GM10266 (cell line): ENCODE results near the gene SUSD3.

Experiments used
- DNase-seq: peaks from one replicate; pipeline ENCODE4 v3.0.0; 2012; ENCODE audit errors: extremely low spot score
- TF ChIP-seq, protein P1 (sequence below): IDR thresholded peaks from 2 replicates; pipeline ENCODE4 v1.5.1; 2012; ENCODE audit warnings: mild to moderate bottlenecking, low read depth; ENCODE audit not compliant: control insufficient read depth, insufficient read depth; ENCODE audit errors: missing control alignments

The SUSD3 gene

DNA sequence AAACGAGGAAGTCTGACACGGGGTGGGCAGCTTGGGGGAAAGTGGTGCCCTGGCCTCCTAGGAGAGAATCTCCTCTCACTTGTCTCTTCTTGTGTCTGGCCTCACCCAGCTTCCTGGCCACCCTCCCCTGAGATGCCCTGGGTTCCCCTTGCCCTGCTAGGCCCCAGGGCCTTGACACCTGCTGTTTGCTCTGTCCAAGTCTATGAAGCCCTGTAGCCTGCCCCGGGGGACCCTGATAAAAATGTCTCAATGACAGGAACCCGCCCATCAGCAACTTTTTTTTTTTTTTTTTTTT, 35.0 kb upstream of the SUSD3 start:
- TF ChIP-seq, protein P1, sequence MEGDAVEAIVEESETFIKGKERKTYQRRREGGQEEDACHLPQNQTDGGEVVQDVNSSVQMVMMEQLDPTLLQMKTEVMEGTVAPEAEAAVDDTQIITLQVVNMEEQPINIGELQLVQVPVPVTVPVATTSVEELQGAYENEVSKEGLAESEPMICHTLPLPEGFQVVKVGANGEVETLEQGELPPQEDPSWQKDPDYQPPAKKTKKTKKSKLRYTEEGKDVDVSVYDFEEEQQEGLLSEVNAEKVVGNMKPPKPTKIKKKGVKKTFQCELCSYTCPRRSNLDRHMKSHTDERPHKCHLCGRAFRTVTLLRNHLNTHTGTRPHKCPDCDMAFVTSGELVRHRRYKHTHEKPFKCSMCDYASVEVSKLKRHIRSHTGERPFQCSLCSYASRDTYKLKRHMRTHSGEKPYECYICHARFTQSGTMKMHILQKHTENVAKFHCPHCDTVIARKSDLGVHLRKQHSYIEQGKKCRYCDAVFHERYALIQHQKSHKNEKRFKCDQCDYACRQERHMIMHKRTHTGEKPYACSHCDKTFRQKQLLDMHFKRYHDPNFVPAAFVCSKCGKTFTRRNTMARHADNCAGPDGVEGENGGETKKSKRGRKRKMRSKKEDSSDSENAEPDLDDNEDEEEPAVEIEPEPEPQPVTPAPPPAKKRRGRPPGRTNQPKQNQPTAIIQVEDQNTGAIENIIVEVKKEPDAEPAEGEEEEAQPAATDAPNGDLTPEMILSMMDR, result no peak

DNA sequence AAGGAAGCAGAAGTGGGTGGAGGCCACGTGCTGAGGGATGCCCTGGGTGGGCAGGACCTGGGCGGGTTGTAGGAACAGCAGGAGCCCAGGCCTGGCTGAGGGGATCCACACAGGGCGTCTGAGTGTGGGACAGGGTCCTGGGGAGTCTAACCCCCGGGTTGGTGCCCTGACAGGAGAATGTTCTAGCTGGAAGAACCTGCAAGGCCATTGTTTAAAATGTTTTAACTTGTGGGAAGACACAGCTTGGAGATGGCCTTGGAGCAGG, 33.9 kb upstream of the SUSD3 start:
- DNase-seq, result no peak
- TF ChIP-seq, protein P1, result no peak

More for the DNA sequence above, 35.0 kb upstream of the SUSD3 start:
- DNase-seq, result no peak

DNA sequence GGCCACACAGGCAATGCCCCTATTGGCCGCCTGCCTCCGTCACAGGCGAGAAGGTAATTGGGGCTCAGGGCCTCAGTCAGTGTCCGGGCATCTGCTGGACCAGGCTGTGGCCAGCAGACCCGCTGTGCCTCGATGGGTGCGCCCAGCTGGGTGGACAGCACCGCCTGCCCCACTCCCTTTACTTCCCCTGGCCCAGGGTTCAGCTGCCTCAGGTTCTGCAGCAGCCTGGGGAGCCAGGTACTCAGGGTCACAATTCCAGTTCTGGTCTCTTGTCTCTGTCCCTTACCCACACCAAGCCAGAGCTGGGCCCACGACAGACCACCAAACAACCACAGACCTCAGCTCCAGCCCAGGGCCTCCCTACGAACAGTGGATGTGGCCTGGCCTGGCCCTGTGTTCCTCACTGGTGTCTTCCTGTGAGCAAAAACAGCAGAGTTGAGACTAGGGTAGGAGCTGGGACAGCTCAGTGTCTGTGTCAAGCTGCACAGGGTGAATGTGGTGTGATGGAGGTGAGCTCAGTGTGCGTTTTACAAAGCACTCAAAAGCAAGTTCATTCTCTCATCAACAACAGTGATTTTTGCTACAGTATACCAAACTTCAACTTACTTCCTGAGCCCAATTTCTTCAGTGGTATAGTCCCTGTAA, 33.4 kb upstream of the SUSD3 start:
- TF ChIP-seq, protein P1, result no peak
- no peak for DNase-seq

GRCh38 chr9:93025736-93026135, 32.8 kb upstream of the SUSD3 start:
- TF ChIP-seq, protein P1, result no peak
- no peak for DNase-seq

DNA sequence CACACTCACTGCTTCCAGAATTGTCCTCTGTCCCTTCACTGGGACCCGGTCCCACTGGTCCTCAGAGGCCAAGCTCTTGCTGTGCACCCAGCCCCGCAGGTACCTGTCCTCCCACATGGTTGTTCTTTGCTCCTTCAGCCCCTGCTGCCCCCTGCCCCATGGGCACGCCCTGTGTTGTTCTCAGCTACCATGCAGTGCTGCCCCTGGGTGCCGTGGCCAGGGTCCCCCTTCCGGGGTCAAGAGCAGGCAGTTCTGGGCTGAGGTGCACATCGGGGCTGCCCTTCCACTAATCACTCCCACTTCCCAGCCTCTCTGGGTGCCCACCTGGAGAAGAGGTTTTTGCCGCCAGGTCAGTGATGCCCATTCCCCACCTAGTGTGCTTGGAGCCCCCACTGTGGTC, 31.9 kb upstream of the SUSD3 start:
- TF ChIP-seq, protein P1, result no peak

GRCh38 chr9:93027750-93028149, 30.8 kb upstream of the SUSD3 start:
- no peak for DNase-seq
- TF ChIP-seq, protein P1, result no peak

More for the DNA sequence above, 31.9 kb upstream of the SUSD3 start:
- DNase-seq, result no peak

GRCh38 chr9:93028448-93029006, 30.0 kb upstream of the SUSD3 start:
- TF ChIP-seq, protein P1, result no peak
- DNase-seq, result peak; percentile 69
